ENCODE measurements around the gene MYL11.
A peak's percentile ranks its signal among the peaks of the same experiment; 100 is the strongest.

The MYL11 gene

DNA sequence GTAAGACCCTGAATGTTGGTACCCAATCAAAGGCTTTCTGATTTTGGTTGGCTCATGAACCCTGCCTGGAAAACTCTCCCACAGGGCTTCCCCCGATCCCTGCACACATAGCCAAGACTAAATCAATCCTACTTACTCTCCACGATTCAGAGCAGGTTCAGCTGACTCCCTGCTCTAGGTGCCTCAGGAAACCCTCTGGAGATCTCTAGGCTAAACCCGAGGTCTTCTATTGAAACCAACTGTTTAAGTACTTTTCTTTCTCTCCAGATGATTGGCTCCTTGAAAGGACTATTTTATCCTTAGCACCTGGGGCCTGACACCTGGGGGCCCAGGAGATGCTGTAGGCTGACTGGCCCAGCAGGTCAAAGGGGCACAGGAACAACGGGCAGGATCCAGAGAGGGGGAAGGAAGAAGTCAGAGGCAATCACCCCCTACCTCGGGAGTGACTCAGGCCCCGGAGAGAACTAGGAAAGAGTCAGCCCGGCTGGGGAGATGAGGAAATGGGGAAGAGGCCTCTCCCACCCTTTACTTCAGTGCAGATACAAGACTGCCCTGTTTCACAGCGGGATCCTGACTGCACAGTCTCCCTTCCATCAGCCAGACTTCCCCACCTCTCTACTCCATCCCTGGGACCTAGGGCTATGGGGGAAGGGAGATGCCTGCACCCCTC, 6.3 kb upstream of the MYL11 start (continued):
- TF ChIP-seq, protein P1, sequence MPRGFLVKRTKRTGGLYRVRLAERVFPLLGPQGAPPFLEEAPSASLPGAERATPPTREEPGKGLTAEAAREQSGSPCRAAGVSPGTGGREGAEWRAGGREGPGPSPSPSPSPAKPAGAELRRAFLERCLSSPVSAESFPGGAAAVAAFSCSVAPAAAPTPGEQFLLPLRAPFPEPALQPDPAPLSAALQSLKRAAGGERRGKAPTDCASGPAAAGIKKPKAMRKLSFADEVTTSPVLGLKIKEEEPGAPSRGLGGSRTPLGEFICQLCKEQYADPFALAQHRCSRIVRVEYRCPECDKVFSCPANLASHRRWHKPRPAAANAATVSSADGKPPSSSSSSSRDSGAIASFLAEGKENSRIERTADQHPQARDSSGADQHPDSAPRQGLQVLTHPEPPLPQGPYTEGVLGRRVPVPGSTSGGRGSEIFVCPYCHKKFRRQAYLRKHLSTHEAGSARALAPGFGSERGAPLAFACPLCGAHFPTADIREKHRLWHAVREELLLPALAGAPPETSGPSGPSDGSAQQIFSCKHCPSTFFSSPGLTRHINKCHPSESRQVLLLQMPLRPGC (tag by site-specific recombination; IDR thresholded peaks at IDR 0.05) = no peak
- TF ChIP-seq ZNF341 (tag by site-specific recombination; IDR thresholded peaks at IDR 0.05; ENCODE audit: low read depth) = 0 out of 2 replicates have a peak, but pooled peaks have one; percentile 22
- TF ChIP-seq ZNF600 (tag by site-specific recombination; IDR thresholded peaks at IDR 0.05) = peak; percentile 27; the same call in 1 of the 2 replicates
- TF ChIP-seq ZEB2 (tag by site-specific recombination; IDR thresholded peaks at IDR 0.05) = peak; percentile 11; the same call in 1 of the 2 replicates
- TF ChIP-seq, protein P2, sequence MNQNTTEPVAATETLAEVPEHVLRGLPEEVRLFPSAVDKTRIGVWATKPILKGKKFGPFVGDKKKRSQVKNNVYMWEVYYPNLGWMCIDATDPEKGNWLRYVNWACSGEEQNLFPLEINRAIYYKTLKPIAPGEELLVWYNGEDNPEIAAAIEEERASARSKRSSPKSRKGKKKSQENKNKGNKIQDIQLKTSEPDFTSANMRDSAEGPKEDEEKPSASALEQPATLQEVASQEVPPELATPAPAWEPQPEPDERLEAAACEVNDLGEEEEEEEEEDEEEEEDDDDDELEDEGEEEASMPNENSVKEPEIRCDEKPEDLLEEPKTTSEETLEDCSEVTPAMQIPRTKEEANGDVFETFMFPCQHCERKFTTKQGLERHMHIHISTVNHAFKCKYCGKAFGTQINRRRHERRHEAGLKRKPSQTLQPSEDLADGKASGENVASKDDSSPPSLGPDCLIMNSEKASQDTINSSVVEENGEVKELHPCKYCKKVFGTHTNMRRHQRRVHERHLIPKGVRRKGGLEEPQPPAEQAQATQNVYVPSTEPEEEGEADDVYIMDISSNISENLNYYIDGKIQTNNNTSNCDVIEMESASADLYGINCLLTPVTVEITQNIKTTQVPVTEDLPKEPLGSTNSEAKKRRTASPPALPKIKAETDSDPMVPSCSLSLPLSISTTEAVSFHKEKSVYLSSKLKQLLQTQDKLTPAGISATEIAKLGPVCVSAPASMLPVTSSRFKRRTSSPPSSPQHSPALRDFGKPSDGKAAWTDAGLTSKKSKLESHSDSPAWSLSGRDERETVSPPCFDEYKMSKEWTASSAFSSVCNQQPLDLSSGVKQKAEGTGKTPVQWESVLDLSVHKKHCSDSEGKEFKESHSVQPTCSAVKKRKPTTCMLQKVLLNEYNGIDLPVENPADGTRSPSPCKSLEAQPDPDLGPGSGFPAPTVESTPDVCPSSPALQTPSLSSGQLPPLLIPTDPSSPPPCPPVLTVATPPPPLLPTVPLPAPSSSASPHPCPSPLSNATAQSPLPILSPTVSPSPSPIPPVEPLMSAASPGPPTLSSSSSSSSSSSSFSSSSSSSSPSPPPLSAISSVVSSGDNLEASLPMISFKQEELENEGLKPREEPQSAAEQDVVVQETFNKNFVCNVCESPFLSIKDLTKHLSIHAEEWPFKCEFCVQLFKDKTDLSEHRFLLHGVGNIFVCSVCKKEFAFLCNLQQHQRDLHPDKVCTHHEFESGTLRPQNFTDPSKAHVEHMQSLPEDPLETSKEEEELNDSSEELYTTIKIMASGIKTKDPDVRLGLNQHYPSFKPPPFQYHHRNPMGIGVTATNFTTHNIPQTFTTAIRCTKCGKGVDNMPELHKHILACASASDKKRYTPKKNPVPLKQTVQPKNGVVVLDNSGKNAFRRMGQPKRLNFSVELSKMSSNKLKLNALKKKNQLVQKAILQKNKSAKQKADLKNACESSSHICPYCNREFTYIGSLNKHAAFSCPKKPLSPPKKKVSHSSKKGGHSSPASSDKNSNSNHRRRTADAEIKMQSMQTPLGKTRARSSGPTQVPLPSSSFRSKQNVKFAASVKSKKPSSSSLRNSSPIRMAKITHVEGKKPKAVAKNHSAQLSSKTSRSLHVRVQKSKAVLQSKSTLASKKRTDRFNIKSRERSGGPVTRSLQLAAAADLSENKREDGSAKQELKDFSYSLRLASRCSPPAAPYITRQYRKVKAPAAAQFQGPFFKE (tag by site-specific recombination; IDR thresholded peaks at IDR 0.05; ENCODE audit: borderline replicate concordance) = no peak
- TF ChIP-seq ZNF677 (tag by site-specific recombination; IDR thresholded peaks at IDR 0.05) = no peak
- no peak for TF ChIP-seq ZNF623 (tag by site-specific recombination; IDR thresholded peaks at IDR 0.05)
- TF ChIP-seq ZNF747 (tag by site-specific recombination; IDR thresholded peaks at IDR 0.05) = no peak
- no peak for TF ChIP-seq PRDM1 (tag by site-specific recombination; IDR thresholded peaks at IDR 0.05)
- TF ChIP-seq ZNF76 (tag by site-specific recombination; IDR thresholded peaks at IDR 0.05; ENCODE audit: borderline replicate concordance, low read depth) = no peak
- no peak for TF ChIP-seq ZNF19 (tag by site-specific recombination; IDR thresholded peaks at IDR 0.05; ENCODE audit: low read depth)
- TF ChIP-seq KLF10 (tag by site-specific recombination; IDR thresholded peaks at IDR 0.05) = no peak
- no peak for TF ChIP-seq ZFP69B (tag by site-specific recombination; IDR thresholded peaks at IDR 0.05)
- no peak for TF ChIP-seq SP7 (tag by site-specific recombination; IDR thresholded peaks at IDR 0.05)
- TF ChIP-seq, protein P3, sequence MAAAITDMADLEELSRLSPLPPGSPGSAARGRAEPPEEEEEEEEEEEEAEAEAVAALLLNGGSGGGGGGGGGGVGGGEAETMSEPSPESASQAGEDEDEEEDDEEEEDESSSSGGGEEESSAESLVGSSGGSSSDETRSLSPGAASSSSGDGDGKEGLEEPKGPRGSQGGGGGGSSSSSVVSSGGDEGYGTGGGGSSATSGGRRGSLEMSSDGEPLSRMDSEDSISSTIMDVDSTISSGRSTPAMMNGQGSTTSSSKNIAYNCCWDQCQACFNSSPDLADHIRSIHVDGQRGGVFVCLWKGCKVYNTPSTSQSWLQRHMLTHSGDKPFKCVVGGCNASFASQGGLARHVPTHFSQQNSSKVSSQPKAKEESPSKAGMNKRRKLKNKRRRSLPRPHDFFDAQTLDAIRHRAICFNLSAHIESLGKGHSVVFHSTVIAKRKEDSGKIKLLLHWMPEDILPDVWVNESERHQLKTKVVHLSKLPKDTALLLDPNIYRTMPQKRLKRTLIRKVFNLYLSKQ (tag by site-specific recombination; IDR thresholded peaks at IDR 0.05; ENCODE audit: borderline replicate concordance) = no peak
- TF ChIP-seq ZNF2 (tag by site-specific recombination; IDR thresholded peaks at IDR 0.05) = peak; percentile 22; the same call in 1 of the 2 replicates
- no peak for TF ChIP-seq RBAK (tag by site-specific recombination; IDR thresholded peaks at IDR 0.05)
- peak; percentile 18; the same call in 1 of the 2 replicates for TF ChIP-seq TRIM28 (IDR thresholded peaks at IDR 0.05; ENCODE audit: borderline replicate concordance, low read length)
- TF ChIP-seq, protein P4, sequence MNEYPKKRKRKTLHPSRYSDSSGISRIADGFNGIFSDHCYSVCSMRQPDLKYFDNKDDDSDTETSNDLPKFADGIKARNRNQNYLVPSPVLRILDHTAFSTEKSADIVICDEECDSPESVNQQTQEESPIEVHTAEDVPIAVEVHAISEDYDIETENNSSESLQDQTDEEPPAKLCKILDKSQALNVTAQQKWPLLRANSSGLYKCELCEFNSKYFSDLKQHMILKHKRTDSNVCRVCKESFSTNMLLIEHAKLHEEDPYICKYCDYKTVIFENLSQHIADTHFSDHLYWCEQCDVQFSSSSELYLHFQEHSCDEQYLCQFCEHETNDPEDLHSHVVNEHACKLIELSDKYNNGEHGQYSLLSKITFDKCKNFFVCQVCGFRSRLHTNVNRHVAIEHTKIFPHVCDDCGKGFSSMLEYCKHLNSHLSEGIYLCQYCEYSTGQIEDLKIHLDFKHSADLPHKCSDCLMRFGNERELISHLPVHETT (tag by site-specific recombination; IDR thresholded peaks at IDR 0.05) = no peak
- TF ChIP-seq ZNF423 (tag by site-specific recombination; IDR thresholded peaks at IDR 0.05) = no peak
- no peak for TF ChIP-seq ZNF654 (tag by site-specific recombination; IDR thresholded peaks at IDR 0.05; ENCODE audit: low read depth)
- TF ChIP-seq, protein P5, sequence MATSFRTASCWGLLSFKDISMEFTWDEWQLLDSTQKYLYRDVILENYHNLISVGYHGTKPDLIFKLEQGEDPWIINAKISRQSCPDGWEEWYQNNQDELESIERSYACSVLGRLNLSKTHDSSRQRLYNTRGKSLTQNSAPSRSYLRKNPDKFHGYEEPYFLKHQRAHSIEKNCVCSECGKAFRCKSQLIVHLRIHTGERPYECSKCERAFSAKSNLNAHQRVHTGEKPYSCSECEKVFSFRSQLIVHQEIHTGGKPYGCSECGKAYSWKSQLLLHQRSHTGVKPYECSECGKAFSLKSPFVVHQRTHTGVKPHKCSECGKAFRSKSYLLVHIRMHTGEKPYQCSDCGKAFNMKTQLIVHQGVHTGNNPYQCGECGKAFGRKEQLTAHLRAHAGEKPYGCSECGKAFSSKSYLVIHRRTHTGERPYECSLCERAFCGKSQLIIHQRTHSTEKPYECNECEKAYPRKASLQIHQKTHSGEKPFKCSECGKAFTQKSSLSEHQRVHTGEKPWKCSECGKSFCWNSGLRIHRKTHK (tag by site-specific recombination; IDR thresholded peaks at IDR 0.05) = no peak
- TF ChIP-seq ZNF558 (tag by site-specific recombination; IDR thresholded peaks at IDR 0.05) = no peak
- TF ChIP-seq ZNF416 (tag by site-specific recombination; IDR thresholded peaks at IDR 0.05) = no peak
- no peak; the same call in 1 of the 2 replicates for TF ChIP-seq ZNF660 (tag by site-specific recombination; IDR thresholded peaks at IDR 0.05)
- no peak for TF ChIP-seq ZNF223 (tag by site-specific recombination; IDR thresholded peaks at IDR 0.05)
- no peak for TF ChIP-seq ZNF664 (tag by site-specific recombination; IDR thresholded peaks at IDR 0.05)
- TF ChIP-seq ZNF366 (tag by site-specific recombination; conservative IDR thresholded peaks at IDR 0.05) = peak; percentile 60; the same call in 1 of the 2 replicates

All from HEK293 (cell line).